Ectodermal cell (in vitro differentiated cells): ENCODE data around the gene MYH6. TPM values are rescaled to one million over a fixed set of nuclear protein-coding genes. Genes with fewer than 3 reads are reported as not detected.
"Not testable (repeated sequence)": the region's sequence is repeated elsewhere in the genome, so short reads cannot be mapped to it uniquely, and the experiment has no call there.

Experiments used
- H3K27ac ChIP-seq: 2 replicates; pipeline ENCODE4 v1.7.0; 2013; ENCODE audit warnings: mild to moderate bottlenecking, low read depth, low read length; ENCODE audit not compliant: insufficient read depth, poor library complexity, severe bottlenecking
- H3K27me3 ChIP-seq: 2 replicates; pipeline ENCODE4 v1.7.0; 2013; ENCODE audit warnings: mild to moderate bottlenecking, low read length; ENCODE audit not compliant: insufficient read depth, control insufficient read depth, poor library complexity, severe bottlenecking
- H3K36me3 ChIP-seq: one replicate; pipeline ENCODE4 v1.7.0; 2013; ENCODE audit warnings: low read length; ENCODE audit not compliant: control insufficient read depth, insufficient read depth
- H3K4me1 ChIP-seq: one replicate; pipeline ENCODE4 v1.7.0; 2013; ENCODE audit warnings: low read length; ENCODE audit not compliant: control insufficient read depth, insufficient read depth
- H3K4me3 ChIP-seq: 2 replicates; pipeline ENCODE4 v1.7.0; 2013; ENCODE audit warnings: low read depth, low read length, control low read depth; ENCODE audit not compliant: insufficient read depth
- H3K9me3 ChIP-seq: 2 replicates; pipeline ENCODE4 v1.7.0; 2013; ENCODE audit warnings: mild to moderate bottlenecking, low read length, moderate library complexity; ENCODE audit not compliant: control insufficient read depth
- WGBS, 2 experiments: methylation state at CpG; one replicate each; pipeline ENCODE4 v1.1.7; 2013; ENCODE audit warnings: missing lambda C conversion rate in 2 of 2; 5-methylcytosine and 5-hydroxymethylcytosine counted together
- polyA plus RNA-seq, 4 experiments: library from polyadenylated mRNA; stranded (reverse); fragments of 50-300 nt; gene quantifications; one replicate each; pipeline ENCODE4 v1.2.3, GENCODE V29; 2013

The MYH6 gene
- polyA plus RNA-seq (2013, experiment 1 of 4) = 0.48 TPM
- 0.23 TPM for polyA plus RNA-seq (2013, experiment 2 of 4)
- 0.32 TPM for polyA plus RNA-seq (2013, experiment 3 of 4)
- polyA plus RNA-seq (2013, experiment 4 of 4) = 0.49 TPM

GRCh38 chr14:23407516-23408306 is at the start of gene MYH6:
TSS of gene MYH6 (minus strand) at chr14:23408273. CDS start at chr14:23407223, 1,050 bp downstream.
- no peaks in the 10 kb centered on the region for H3K9me3 ChIP-seq
- H3K27ac ChIP-seq = no peak within 1 kb of the TSS
- no peaks in the 10 kb centered on the region for H3K27me3 ChIP-seq
- no peak within 1 kb of the TSS for H3K4me3 ChIP-seq
- no peaks in the 10 kb centered on the region for H3K36me3 ChIP-seq
- H3K4me1 ChIP-seq = peaks cover 3% of the 10 kb centered on the region
- 89 to 91% methylated on average over 15 of the region's 15 CpGs for WGBS, 2 experiments

- H3K4me3 ChIP-seq, H3K9me3 ChIP-seq, H3K27me3 ChIP-seq, H3K36me3 ChIP-seq, H3K27ac ChIP-seq, H3K4me1 ChIP-seq: not testable (repeated sequence)
- 92 to 93% methylated on average over 11 of the region's 11 CpGs for WGBS, 2 experiments
Observed at GRCh38 chr14:23456883-23457586, 49.0 kb upstream of the MYH6 start.

GRCh38 chr14:23454445-23454856 is 46.4 kb upstream of the MYH6 start:
- no peaks in the 10 kb centered on the region for H3K27me3 ChIP-seq
- H3K27ac ChIP-seq = no peak overlapping the region
- no peaks in the 10 kb centered on the region for H3K36me3 ChIP-seq
- no peaks in the 10 kb centered on the region for H3K9me3 ChIP-seq
- no peaks in the 10 kb centered on the region for H3K4me1 ChIP-seq
- WGBS, 2 experiments = 87 to 88% methylated on average over 1 of the region's 1 CpG
- no peak overlapping the region for H3K4me3 ChIP-seq

GRCh38 chr14:23452237-23452636 is 44.2 kb upstream of the MYH6 start:
- no CpG with 5 or more reads among the region's 2 CpGs for WGBS, 2 experiments
- Histone ChIP-seq H3K27me3 (no peaks in the 10 kb centered on the region), H3K36me3 (no peaks in the 10 kb centered on the region), H3K4me3 (no peak overlapping the region), H3K9me3 (no peaks in the 10 kb centered on the region), H3K27ac (no peak overlapping the region), H3K4me1 (no peaks in the 10 kb centered on the region)

- Histone ChIP-seq H3K4me3 (no peak overlapping the region), H3K27me3 (no peaks in the 10 kb centered on the region), H3K4me1 (no peaks in the 10 kb centered on the region), H3K27ac (no peak overlapping the region), H3K9me3 (no peaks in the 10 kb centered on the region), H3K36me3 (no peaks in the 10 kb centered on the region)
- WGBS, 2 experiments = 56 to 69% methylated on average over 2 of the region's 2 CpGs
Observed at GRCh38 chr14:23450379-23450778, 42.3 kb upstream of the MYH6 start.

- H3K36me3 ChIP-seq = no peaks in the 10 kb centered on the region
- no peaks in the 10 kb centered on the region for H3K9me3 ChIP-seq
- H3K27ac ChIP-seq = no peak overlapping the region
- H3K4me1 ChIP-seq = no peaks in the 10 kb centered on the region
- no peaks in the 10 kb centered on the region for H3K27me3 ChIP-seq
- no peak overlapping the region for H3K4me3 ChIP-seq
- 86% methylated on average over 1 of the region's 1 CpG for WGBS, 2 experiments
Observed at GRCh38 chr14:23449314-23449713, 41.2 kb upstream of the MYH6 start.

GRCh38 chr14:23447361-23448350 is 39.6 kb upstream of the MYH6 start:
- no peaks in the 10 kb centered on the region for H3K9me3 ChIP-seq
- no peaks in the 10 kb centered on the region for H3K27me3 ChIP-seq
- no peak overlapping the region for H3K27ac ChIP-seq
- 90 to 92% methylated on average over 7 of the region's 7 CpGs for WGBS, 2 experiments
- no peak overlapping the region for H3K4me3 ChIP-seq
- H3K36me3 ChIP-seq = no peaks in the 10 kb centered on the region
- H3K4me1 ChIP-seq = peaks cover 12% of the 10 kb centered on the region

GRCh38 chr14:23446291-23446851 is 38.3 kb upstream of the MYH6 start:
- H3K4me3 ChIP-seq = no peak overlapping the region
- 81 to 86% methylated on average over 4 of the region's 4 CpGs for WGBS, 2 experiments
- no peaks in the 10 kb centered on the region for H3K36me3 ChIP-seq
- no peaks in the 10 kb centered on the region for H3K27me3 ChIP-seq
- no peaks in the 10 kb centered on the region for H3K9me3 ChIP-seq
- H3K27ac ChIP-seq = no peak overlapping the region
- peaks cover 18% of the 10 kb centered on the region for H3K4me1 ChIP-seq

- Histone ChIP-seq H3K4me1 (peaks cover 18% of the 10 kb centered on the region), H3K27ac (no peak overlapping the region)
- 84 to 96% methylated on average over 3 to 4 of the region's 4 CpGs for WGBS, 2 experiments
Observed at GRCh38 chr14:23445773-23446172, 37.7 kb upstream of the MYH6 start.

More at GRCh38 chr14:23445773-23446172, 37.7 kb upstream of the MYH6 start:
- Histone ChIP-seq H3K27me3 (no peaks in the 10 kb centered on the region), H3K9me3 (no peaks in the 10 kb centered on the region), H3K36me3 (no peaks in the 10 kb centered on the region), H3K4me3 (no peak overlapping the region)
